H1 (cell line): ENCODE results near the gene PSPC1. TPM values are rescaled to one million over a fixed set of nuclear protein-coding genes. Genes with fewer than 3 reads are reported as not detected.

ENCODE experiments used
- CTCF ChIA-PET: fragments of 300-600 bp; sonication (Branson Sonifier 250); formaldehyde crosslinking; loops from one replicate; lab custom pipeline; 2021; ENCODE audit not compliant: partially characterized antibody; lab: Charles Lee
- POLR2A ChIA-PET: fragments of 300-600 bp; sonication (Branson Sonifier 250); formaldehyde crosslinking; loops from one replicate; lab custom pipeline; 2021; ENCODE audit warnings: inconsistent platforms; ENCODE audit not compliant: partially characterized antibody; lab: Charles Lee
- DNase-seq, 2 experiments: peaks; one replicate each; pipeline versions ENCODE4 v3.0.0 to v3.0.0-alpha.2; 2010 to 2022; ENCODE audit warnings: low spot score in 2 of 2, low read depth in 1 of 2, mixed read lengths in 1 of 2
- FAIRE-seq: peaks from 2 replicates; lab custom pipeline; 2011; peaks lifted over from hg19 to GRCh38; lab: Jason Lieb, UNC
- H2AFZ ChIP-seq: 2 replicates; pipeline ENCODE4 v1.8.1; 2012; ENCODE audit warnings: low read length, inconsistent platforms
- H2AK5ac ChIP-seq: 2 replicates; pipeline ENCODE4 v1.6.1; 2013; ENCODE audit warnings: low read depth, low read length
- H2BK120ac ChIP-seq: replicated peaks from 2 replicates; pipeline ENCODE3; 2013; ENCODE audit warnings: low read depth, low read length, inconsistent platforms
- H2BK12ac ChIP-seq: 2 replicates; pipeline ENCODE4 v1.6.1; 2013; ENCODE audit warnings: low read depth, low read length
- H2BK15ac ChIP-seq: 2 replicates; pipeline ENCODE4 v1.6.1; 2013; ENCODE audit warnings: low read length
- H2BK20ac ChIP-seq: 2 replicates; pipeline ENCODE4 v1.6.1; 2013; ENCODE audit warnings: low read length
- H2BK5ac ChIP-seq: 2 replicates; pipeline ENCODE4 v1.6.1; 2013; ENCODE audit warnings: low read depth, low read length
- H3K14ac ChIP-seq: 2 replicates; pipeline ENCODE4 v1.6.1; 2013; ENCODE audit warnings: inconsistent platforms; ENCODE audit not compliant: insufficient read length
- H3K18ac ChIP-seq: 2 replicates; pipeline ENCODE4 v1.6.1; 2013; ENCODE audit warnings: low read length; ENCODE audit errors: extremely low read depth
- H3K23ac ChIP-seq: 2 replicates; pipeline ENCODE4 v1.6.1; 2013; ENCODE audit warnings: inconsistent platforms; ENCODE audit not compliant: insufficient read length
- H3K23me2 ChIP-seq: 2 replicates; pipeline ENCODE4 v1.6.1; 2013; ENCODE audit warnings: low read depth, low read length
- H3K27ac ChIP-seq: 2 replicates; pipeline ENCODE4 v1.6.1; 2011; ENCODE audit warnings: low read depth, low read length, inconsistent platforms
- H3K27me3 ChIP-seq, 4 experiments: replicated peaks in 1 of 4; 1 replicate in 1 of 4; 2 replicates in 3 of 4; pipeline versions ENCODE4 v1.6.1 to v1.8.1; 2011 to 2013; ENCODE audit warnings: low read length in 3 of 4, mild to moderate bottlenecking in 3 of 4, inconsistent platforms in 2 of 4, mixed read lengths in 2 of 4, moderate library complexity in 1 of 4; ENCODE audit not compliant: control insufficient read depth in 3 of 4, insufficient read depth in 3 of 4; ENCODE audit errors: extremely low read depth in 1 of 4
- H3K36me3 ChIP-seq, 4 experiments: 2 replicates each; pipeline versions ENCODE4 v1.6.1 to v1.8.1; 2011 to 2013; ENCODE audit warnings: mild to moderate bottlenecking in 4 of 4, low read length in 3 of 4, moderate library complexity in 2 of 4, control low read depth in 1 of 4, inconsistent platforms in 1 of 4; ENCODE audit not compliant: insufficient read depth in 4 of 4, control insufficient read depth in 2 of 4
- H3K4ac ChIP-seq: replicated peaks from 2 replicates; pipeline ENCODE3; 2013; ENCODE audit warnings: low read length, low read depth, mixed read lengths, inconsistent platforms; ENCODE audit not compliant: insufficient read length
- H3K4me1 ChIP-seq, 4 experiments: replicated peaks in 1 of 4; 1 replicate in 1 of 4; 2 replicates in 3 of 4; pipeline versions ENCODE4 v1.6.1 to v1.8.1; 2011 to 2013; ENCODE audit warnings: low read length in 3 of 4, inconsistent platforms in 2 of 4, mixed read lengths in 1 of 4; ENCODE audit not compliant: insufficient read depth in 4 of 4, control insufficient read depth in 3 of 4
- H3K4me2 ChIP-seq, 2 experiments: 2 replicates each; pipeline versions ENCODE4 v1.6.1 to v1.8.1; 2011 to 2013; ENCODE audit warnings: low read depth in 2 of 2, low read length in 2 of 2, control low read depth in 1 of 2, inconsistent platforms in 1 of 2, mild to moderate bottlenecking in 1 of 2; ENCODE audit not compliant: insufficient read depth in 1 of 2
- H3K4me3 ChIP-seq, 4 experiments: fragments of 200-600, 300-600 bp in 1 of 4; sonication (generic), shearing (Covaris generic), sonication (Bioruptor Twin) in 1 of 4; 2 replicates each; pipeline versions ENCODE4 v1.5.1 to v1.8.1; 2011 to 2016; ENCODE audit warnings: low read length in 4 of 4, low read depth in 3 of 4, control low read depth in 2 of 4, inconsistent platforms in 2 of 4, mild to moderate bottlenecking in 2 of 4, mixed read lengths in 1 of 4, moderate library complexity in 1 of 4; ENCODE audit not compliant: insufficient read depth in 2 of 4; ENCODE audit errors: extremely low read depth in 1 of 4
- H3K56ac ChIP-seq: replicated peaks from 2 replicates; pipeline ENCODE3; 2013; ENCODE audit warnings: low read depth, mild to moderate bottlenecking, mixed read lengths, low read length, inconsistent platforms; ENCODE audit not compliant: insufficient read length
- H3K79me1 ChIP-seq: 2 replicates; pipeline ENCODE4 v1.6.1; 2013; ENCODE audit warnings: low read depth, low read length, control low read depth
- H3K79me2 ChIP-seq, 2 experiments: 2 replicates each; pipeline versions ENCODE4 v1.6.1 to v1.8.1; 2012 to 2013; ENCODE audit warnings: low read length in 2 of 2, mild to moderate bottlenecking in 2 of 2, inconsistent platforms in 1 of 2; ENCODE audit not compliant: insufficient read depth in 2 of 2, control insufficient read depth in 1 of 2
- H3K9ac ChIP-seq, 4 experiments: replicated peaks in 1 of 4; 1 replicate in 1 of 4; 2 replicates in 3 of 4; pipeline versions ENCODE4 v1.6.1 to v1.8.1; 2011 to 2013; ENCODE audit warnings: low read depth in 3 of 4, low read length in 3 of 4, control low read depth in 2 of 4, mild to moderate bottlenecking in 2 of 4, moderate library complexity in 2 of 4, inconsistent platforms in 1 of 4; ENCODE audit errors: extremely low read depth in 1 of 4
- H3K9me3 ChIP-seq, 2 experiments: 2 replicates each; pipeline versions ENCODE4 v1.6.1 to v1.8.1; 2012 to 2013; ENCODE audit warnings: mild to moderate bottlenecking in 2 of 2, moderate library complexity in 2 of 2, control low read depth in 1 of 2, inconsistent platforms in 1 of 2, low read depth in 1 of 2, low read length in 1 of 2, mixed read lengths in 1 of 2; ENCODE audit not compliant: insufficient read depth in 2 of 2
- H4K20me1 ChIP-seq, 2 experiments: replicated peaks in 1 of 2; 2 replicates each; pipeline versions ENCODE3 to v1.8.1; 2011 to 2013; ENCODE audit warnings: inconsistent platforms in 2 of 2, low read length in 2 of 2, mild to moderate bottlenecking in 1 of 2; ENCODE audit not compliant: insufficient read depth in 2 of 2, control insufficient read depth in 1 of 2
- H4K5ac ChIP-seq: 2 replicates; pipeline ENCODE4 v1.6.1; 2013; ENCODE audit warnings: low read length, low read depth, mixed read lengths, inconsistent platforms; ENCODE audit not compliant: insufficient read length
- H4K8ac ChIP-seq: 2 replicates; pipeline ENCODE4 v1.8.0; 2013; ENCODE audit warnings: mild to moderate bottlenecking, moderate library complexity, low read length, inconsistent platforms; ENCODE audit not compliant: insufficient read depth; ENCODE audit errors: extremely low read depth
- H4K91ac ChIP-seq: replicated peaks from 2 replicates; pipeline ENCODE3; 2013; ENCODE audit warnings: low read length, mixed read lengths, inconsistent platforms; ENCODE audit not compliant: insufficient read length
- MAFK ChIP-seq: IDR thresholded peaks from 2 replicates; pipeline ENCODE4 v1.6.1; 2012; ENCODE audit warnings: low read depth, mild to moderate bottlenecking, improper control_type of control experiment, low read length
- RFX5 ChIP-seq: IDR thresholded peaks from 2 replicates; pipeline ENCODE4 v1.6.1; 2011; ENCODE audit warnings: low read depth, low read length, improper control_type of control experiment, borderline replicate concordance
- RNF2 ChIP-seq: fragments of 200-900, 300-1000 bp; sonication (generic); IDR thresholded peaks from 2 replicates; pipeline ENCODE4 v1.7.1; 2016; ENCODE audit warnings: borderline replicate concordance, low read depth, mild to moderate bottlenecking, antibody characterized with exemption, low read length; ENCODE audit not compliant: poor library complexity, severe bottlenecking; ENCODE audit errors: missing control alignments
- SUZ12 ChIP-seq: fragments of 200-600 bp; sonication (generic); IDR thresholded peaks from 2 replicates; pipeline ENCODE4 v1.6.1; 2012; ENCODE audit warnings: mild to moderate bottlenecking, inconsistent platforms, low read length, moderate library complexity, mixed read lengths
- WGBS, 2 experiments: shearing (Covaris generic) in 1 of 2; methylation state at CpG; one replicate each; pipeline versions ENCODE4 v1.1.6 to v1.1.7; 2013 to 2015; ENCODE audit warnings: low lambda C conversion rate in 2 of 2, mixed read lengths in 2 of 2, inconsistent platforms in 1 of 2, low coverage in 1 of 2, missing lambda C conversion rate in 1 of 2; ENCODE audit not compliant: insufficient replicate concordance in 2 of 2, insufficient coverage in 1 of 2, insufficient read length in 1 of 2; ENCODE audit errors: extremely low coverage in 1 of 2, missing lambda C conversion rate in 1 of 2; 5-methylcytosine and 5-hydroxymethylcytosine counted together
- polyA plus RNA-seq, 7 experiments: library from polyadenylated mRNA; depleted of rRNA in 3 of 7; stranded (reverse) in 5 of 7; unstranded in 2 of 7; fragments of >200 nt in 5 of 7; fragments of 200-250 nt in 2 of 7; gene quantifications; 1 replicate in 5 of 7; 2 replicates in 1 of 7; 4 replicates in 1 of 7; pipeline versions ENCODE4 v1.2.1 to v1.2.3, GENCODE V29; 2011 to 2013; ENCODE audit warnings: missing spikeins in 2 of 7, mixed read lengths in 2 of 7
- total RNA-seq: library from RNA; stranded (reverse); fragmentation: NEBNext Ultra II Directional; extraction: Animal tissue kit (Norgen Biotek cat#: 25700); gene quantifications from 2 replicates; pipeline ENCODE4 v1.2.1, GENCODE V29; 2021

Gene PSPC1
- total and polyA plus RNA-seq, 2 of the 8 experiments (the other 6 are each of a cell fraction or from before 2014, with no cell fraction given): 53.4 to 97.4 TPM

- no peak overlapping the region for H3K27ac ChIP-seq
- FAIRE-seq (no peak), DNase-seq (no peak)
- no peak overlapping the region for H2BK5ac ChIP-seq
- H4K20me1 ChIP-seq: no peaks in the 10 kb centered on the region
- H2BK20ac ChIP-seq: no peak overlapping the region
- H3K4me3 ChIP-seq: no peak overlapping the region
- H4K8ac ChIP-seq: no peak overlapping the region
- H3K56ac ChIP-seq: no peak overlapping the region
- no peak overlapping the region for H3K9ac ChIP-seq
- H3K36me3 ChIP-seq: no peaks in the 10 kb centered on the region
- no peak overlapping the region for H4K5ac ChIP-seq
- no peak overlapping the region for H4K91ac ChIP-seq
- no peak overlapping the region for H2AK5ac ChIP-seq
- ChIA-PET CTCF (interaction anchor here (0.8 kb wide), 1 partner anchor 23 kb away, joined by 4 read pairs; the partner anchor contains the start of gene PSPC1), POLR2A (no interaction called here)
- H3K27me3 ChIP-seq: no peaks in the 10 kb centered on the region
- H3K9me3 ChIP-seq: no peaks in the 10 kb centered on the region
- no peak overlapping the region for H2BK15ac ChIP-seq
- H3K4ac ChIP-seq: no peak overlapping the region
- H3K79me1 ChIP-seq: no peaks in the 10 kb centered on the region
- H3K4me2 ChIP-seq: no peak overlapping the region
- no peaks in the 10 kb centered on the region for H3K23me2 ChIP-seq
- no peaks in the 10 kb centered on the region for H3K4me1 ChIP-seq
- no peak overlapping the region for H3K14ac ChIP-seq
- WGBS, 2 experiments: 76% methylated on average over 4 of the region's 4 CpGs; no CpG with 5 or more reads in 1 of the 2 experiments
- no peak overlapping the region for H2BK120ac ChIP-seq
- TF ChIP-seq RNF2 (no peak), RFX5 (no peak), SUZ12 (no peak), MAFK (no peak)
- no peak overlapping the region for H3K23ac ChIP-seq
- no peak overlapping the region for H2BK12ac ChIP-seq
- no peaks in the 10 kb centered on the region for H3K79me2 ChIP-seq
- H3K18ac ChIP-seq: no peak overlapping the region
- no peak overlapping the region for H2AFZ ChIP-seq
Measured at GRCh38 chr13:19805765-19806164, 23.0 kb upstream of the PSPC1 start.
